ENCODE data around the gene ATP8A2. TPM values are rescaled to one million over a fixed set of nuclear protein-coding genes. Genes with fewer than 3 reads are reported as not detected.

The ATP8A2 gene
- total and polyA plus RNA-seq, 10 of the 15 experiments (the other 5 are each of a cell fraction or from before 2014, with no cell fraction given): 0.01 to 0.04 (median 0.04) TPM; not detected in 7

DNA sequence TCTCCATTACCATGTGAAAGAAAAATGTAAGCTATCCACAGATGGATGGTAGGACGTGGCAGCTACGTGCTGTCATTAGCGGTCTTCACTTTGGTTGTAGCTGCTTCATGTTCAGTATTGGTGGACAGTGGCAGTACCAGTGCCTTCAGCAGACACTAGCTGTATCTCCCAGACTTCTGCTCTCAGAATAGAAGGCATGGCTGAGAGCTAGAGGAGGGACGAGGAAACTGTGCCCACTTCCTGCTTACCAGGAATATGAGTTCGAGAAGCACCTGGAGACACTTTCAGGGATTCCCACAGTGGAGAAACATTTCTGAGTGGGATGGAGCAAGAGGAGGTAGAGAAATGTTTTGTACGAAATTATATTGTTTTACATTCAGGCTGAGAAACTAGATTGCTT is 686.9 kb downstream of the ATP8A2 start:
- in situ Hi-C loops (cut with MboI): no loop called here
- TF ChIP-seq YBX1 (IDR thresholded peaks at IDR 0.05) (no peak), PRDM15 (CRISPR knock-in tag; IDR thresholded peaks at IDR 0.05) (no peak), RFX5 (IDR thresholded peaks at IDR 0.05; ENCODE audit: low read depth, low read length) (no peak), JUNB (IDR thresholded peaks at IDR 0.05) (no peak), SREBF1 (IDR thresholded peaks at IDR 0.05; ENCODE audit: low read length) (no peak), BRCA1 (IDR thresholded peaks at IDR 0.05; ENCODE audit: low read depth, low read length) (no peak), ZSCAN29 (IDR thresholded peaks at IDR 0.05) (no peak), POLR2A (IDR thresholded peaks at IDR 0.05; ENCODE audit: low read depth, low read length) (no peak), GABPA (IDR thresholded peaks at IDR 0.05; ENCODE audit: low read depth) (no peak), TCF12 (IDR thresholded peaks at IDR 0.05; ENCODE audit: low read depth, low read length) (no peak), NR2F1 (conservative IDR thresholded peaks at IDR 0.05) (no peak), LARP7 (IDR thresholded peaks at IDR 0.05) (no peak), ASH2L (IDR thresholded peaks at IDR 0.05; ENCODE audit: borderline replicate concordance, low read depth) (no peak), POLR2AphosphoS2 (IDR thresholded peaks at IDR 0.05; ENCODE audit: low read depth, low read length) (no peak), KDM1A (IDR thresholded peaks at IDR 0.05; ENCODE audit: borderline replicate concordance) (no peak)
- TF ChIP-seq, protein P1, sequence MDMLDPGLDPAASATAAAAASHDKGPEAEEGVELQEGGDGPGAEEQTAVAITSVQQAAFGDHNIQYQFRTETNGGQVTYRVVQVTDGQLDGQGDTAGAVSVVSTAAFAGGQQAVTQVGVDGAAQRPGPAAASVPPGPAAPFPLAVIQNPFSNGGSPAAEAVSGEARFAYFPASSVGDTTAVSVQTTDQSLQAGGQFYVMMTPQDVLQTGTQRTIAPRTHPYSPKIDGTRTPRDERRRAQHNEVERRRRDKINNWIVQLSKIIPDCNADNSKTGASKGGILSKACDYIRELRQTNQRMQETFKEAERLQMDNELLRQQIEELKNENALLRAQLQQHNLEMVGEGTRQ (IDR thresholded peaks at IDR 0.05; ENCODE audit: borderline replicate concordance, low read depth, low read length): no peak
- TF ChIP-seq, protein P2, sequence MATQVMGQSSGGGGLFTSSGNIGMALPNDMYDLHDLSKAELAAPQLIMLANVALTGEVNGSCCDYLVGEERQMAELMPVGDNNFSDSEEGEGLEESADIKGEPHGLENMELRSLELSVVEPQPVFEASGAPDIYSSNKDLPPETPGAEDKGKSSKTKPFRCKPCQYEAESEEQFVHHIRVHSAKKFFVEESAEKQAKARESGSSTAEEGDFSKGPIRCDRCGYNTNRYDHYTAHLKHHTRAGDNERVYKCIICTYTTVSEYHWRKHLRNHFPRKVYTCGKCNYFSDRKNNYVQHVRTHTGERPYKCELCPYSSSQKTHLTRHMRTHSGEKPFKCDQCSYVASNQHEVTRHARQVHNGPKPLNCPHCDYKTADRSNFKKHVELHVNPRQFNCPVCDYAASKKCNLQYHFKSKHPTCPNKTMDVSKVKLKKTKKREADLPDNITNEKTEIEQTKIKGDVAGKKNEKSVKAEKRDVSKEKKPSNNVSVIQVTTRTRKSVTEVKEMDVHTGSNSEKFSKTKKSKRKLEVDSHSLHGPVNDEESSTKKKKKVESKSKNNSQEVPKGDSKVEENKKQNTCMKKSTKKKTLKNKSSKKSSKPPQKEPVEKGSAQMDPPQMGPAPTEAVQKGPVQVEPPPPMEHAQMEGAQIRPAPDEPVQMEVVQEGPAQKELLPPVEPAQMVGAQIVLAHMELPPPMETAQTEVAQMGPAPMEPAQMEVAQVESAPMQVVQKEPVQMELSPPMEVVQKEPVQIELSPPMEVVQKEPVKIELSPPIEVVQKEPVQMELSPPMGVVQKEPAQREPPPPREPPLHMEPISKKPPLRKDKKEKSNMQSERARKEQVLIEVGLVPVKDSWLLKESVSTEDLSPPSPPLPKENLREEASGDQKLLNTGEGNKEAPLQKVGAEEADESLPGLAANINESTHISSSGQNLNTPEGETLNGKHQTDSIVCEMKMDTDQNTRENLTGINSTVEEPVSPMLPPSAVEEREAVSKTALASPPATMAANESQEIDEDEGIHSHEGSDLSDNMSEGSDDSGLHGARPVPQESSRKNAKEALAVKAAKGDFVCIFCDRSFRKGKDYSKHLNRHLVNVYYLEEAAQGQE (IDR thresholded peaks at IDR 0.05; ENCODE audit: low read depth, low read length): no peak

More for the DNA sequence above, 686.9 kb downstream of the ATP8A2 start:
- ATAC-seq (no peak), DNase-seq (ENCODE audit: low read depth, low spot score) (no peak), FAIRE-seq (no peak)
- Histone ChIP-seq H3K9me3 (replicated peaks; ENCODE audit: control insufficient read depth, insufficient read depth, low read length) (no peaks in the 10 kb centered on the region), H3K79me2 (ENCODE audit: control insufficient read depth, insufficient read depth, low read length) (no peaks in the 10 kb centered on the region), H3K9ac (ENCODE audit: control insufficient read depth, insufficient read depth, low read length) (no peak overlapping the region), H3K27me3 (replicated peaks in 1 of 2; ENCODE audit: control insufficient read depth in 2 of 2, insufficient read depth in 2 of 2, low read length in 1 of 2) (peaks cover 0 to 4% of the 10 kb centered on the region in 2 experiments; a peak in 1 of 4 replicates), H2AFZ (ENCODE audit: control insufficient read depth, low read depth, low read length) (no peak overlapping the region), H3K4me1 (ENCODE audit: control insufficient read depth, insufficient read depth, low read length) (no peaks in the 10 kb centered on the region), H3K4me2 (ENCODE audit: control insufficient read depth, insufficient read depth) (no peak overlapping the region), H3K36me3 (ENCODE audit: control insufficient read depth in 2 of 2, insufficient read depth in 2 of 2, low read length in 1 of 2) (no peaks in the 10 kb centered on the region), H3K27ac (ENCODE audit: control insufficient read depth, insufficient read depth) (no peak overlapping the region), H4K20me1 (ENCODE audit: control insufficient read depth, insufficient read depth) (no peaks in the 10 kb centered on the region), H3K4me3 (no peak overlapping the region)
- ChIA-PET RAD21 (ENCODE audit: unreplicated experiment) (no interaction called here), CTCF (interaction anchor here (1.2 kb wide), 1 partner anchor 484 kb away, joined by 4 read pairs; no protein-coding TSS in a partner anchor), POLR2A (no interaction called here), SMC1A (ENCODE audit: uncharacterized antibody, unreplicated experiment) (interaction anchor here (0.7 to 1.1 kb wide), 2 partner anchors 16 to 28 kb away, joined by 3 read pairs; no protein-coding TSS in a partner anchor)
- BruUV-seq (replicated peaks): no TSS peak
- 3% methylated on average over 6 of the region's 6 CpGs for WGBS (ENCODE audit: insufficient coverage, insufficient replicate concordance, low lambda C conversion rate, missing lambda C conversion rate)
- intact Hi-C loops (cut with micrococcal nuclease; ENCODE audit: unreplicated experiment): no loop called here

Measured in GM12878 (cell line).